ENCODE measurements around the gene ZFYVE28.
A peak's percentile ranks its signal among the peaks of the same experiment; 100 is the strongest.
"Not testable (repeated sequence)": the region's sequence is repeated elsewhere in the genome, so short reads cannot be mapped to it uniquely, and the experiment has no call there.

Gene ZFYVE28

DNA sequence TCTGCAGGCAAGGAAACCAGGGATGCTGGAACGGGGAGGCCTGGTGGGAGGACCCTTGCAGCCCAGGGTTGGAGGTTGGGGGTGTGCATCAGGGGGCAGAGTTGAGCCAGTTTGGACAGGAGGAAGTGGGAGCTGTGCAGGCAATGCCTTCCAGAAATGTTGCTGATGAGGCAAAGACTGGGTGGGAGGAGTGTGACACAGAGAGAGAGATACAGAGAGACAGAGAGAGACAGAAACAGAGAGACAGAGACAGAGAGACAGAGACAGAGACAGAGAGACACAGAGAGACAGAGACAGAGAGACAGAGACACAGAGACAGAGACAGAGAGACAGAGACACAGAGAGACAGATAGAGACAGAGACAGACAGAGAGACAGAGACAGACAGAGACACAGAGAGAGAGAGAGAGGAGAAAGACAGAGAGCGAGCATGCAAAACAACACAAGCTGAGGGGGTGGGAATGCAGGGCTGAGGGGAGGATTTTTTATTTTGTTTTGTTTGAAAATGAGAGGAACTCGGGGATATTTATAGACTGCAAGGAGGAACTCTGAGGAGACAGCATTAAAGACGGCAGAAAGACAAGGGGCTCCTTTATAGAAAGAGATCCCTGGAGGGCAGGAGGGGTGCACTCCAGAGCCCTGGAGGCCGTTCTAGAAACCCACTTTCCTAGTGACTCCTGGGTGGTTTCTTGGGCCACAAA, 174.6 kb downstream of the ZFYVE28 start:
- DNase-seq: peak in 1 of 2 donors; percentile 20

GRCh38 chr4:2241410-2242353, 176.8 kb downstream of the ZFYVE28 start, which contains the start of the genes HAUS3 and POLN:
Gene HAUS3, minus strand, starts transcription at chr4:2242121. Its CDS starts 1,175 bp downstream, at chr4:2240946.
Gene POLN, minus strand, starts transcription at chr4:2242121. Its CDS starts 12,890 bp downstream, at chr4:2229231.
- peak; percentile 99 for DNase-seq

GRCh38 chr4:2241003-2241402, 177.4 kb downstream of the ZFYVE28 start:
- no peak for DNase-seq

DNA sequence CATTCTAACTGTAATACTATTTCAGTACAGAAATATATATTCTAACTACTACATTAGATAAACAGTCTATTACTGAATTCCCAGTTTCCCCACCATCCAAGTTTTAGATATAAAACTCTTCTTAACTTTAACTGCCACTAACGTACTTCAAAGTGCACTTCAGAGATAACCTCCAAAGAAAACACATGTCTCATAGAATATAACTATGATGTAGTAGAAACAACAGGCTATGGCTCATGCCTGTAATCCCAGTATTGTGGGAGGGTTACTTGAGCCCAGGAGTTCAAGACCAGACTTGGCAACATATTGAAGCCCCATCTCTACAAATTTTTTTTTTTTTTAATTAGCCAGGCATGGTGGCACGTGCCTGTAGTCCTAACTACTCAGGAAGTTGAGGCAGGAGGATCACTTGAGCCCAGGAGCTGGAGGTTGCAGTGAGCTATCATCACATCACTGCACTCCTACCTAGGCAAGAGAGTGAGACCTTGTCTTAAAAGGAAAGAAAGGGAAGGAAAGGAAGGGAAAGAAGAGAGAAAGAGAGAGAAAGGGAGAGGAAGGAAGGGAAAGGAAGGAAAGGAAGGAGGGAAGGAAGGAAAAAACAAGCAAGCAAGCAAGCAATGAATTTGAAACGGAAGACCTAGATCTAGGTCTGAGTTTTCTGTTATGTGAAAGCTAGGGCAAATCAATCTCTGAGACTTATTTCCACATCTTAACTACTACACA, 181.3 kb downstream of the ZFYVE28 start:
- DNase-seq: no peak

DNA sequence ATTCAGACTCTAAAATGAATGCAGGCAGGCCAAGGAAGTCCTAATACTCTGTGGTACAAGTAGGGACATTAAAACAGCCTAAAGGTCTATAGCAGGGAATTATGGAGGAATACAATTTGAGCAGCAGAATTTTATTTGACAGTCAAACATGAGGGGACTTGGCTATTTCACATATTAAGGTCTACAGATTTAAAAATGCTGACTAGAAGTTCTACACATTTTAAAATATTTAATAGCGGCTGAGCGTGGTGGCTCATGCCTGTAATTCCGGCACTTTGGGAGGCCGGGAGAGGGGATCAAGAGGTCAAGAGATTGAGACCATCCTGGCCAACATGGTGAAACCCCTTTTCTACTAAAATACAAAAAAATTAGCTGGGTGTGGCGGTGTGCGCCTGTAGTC, 187.4 kb downstream of the ZFYVE28 start:
- DNase-seq: no peak

GRCh38 chr4:2226261-2226660, 192.2 kb downstream of the ZFYVE28 start:
- DNase-seq: no peak

- no peak for DNase-seq
These were observed 195.6 kb downstream of the ZFYVE28 start for GRCh38 chr4:2222838-2223237.

- DNase-seq: not testable (repeated sequence)
These were observed 197.1 kb downstream of the ZFYVE28 start for GRCh38 chr4:2221378-2221777.

- peak; percentile 85 for DNase-seq
These were observed 198.3 kb downstream of the ZFYVE28 start for GRCh38 chr4:2220016-2220630.

Measured in stimulated activated CD4-positive, alpha-beta T cell treated with anti-CD3 and anti-CD28 coated beads, Interleukin-2, amount 100 ng/mL, for 24 hours (primary cell).